HG02870 (cell line): ENCODE measurements around the gene PDE4D.
"Not testable (repeated sequence)": the region's sequence is repeated elsewhere in the genome, so short reads cannot be mapped to it uniquely, and the experiment has no call there.

Source experiments
- ATAC-seq: cut with Tn5 transposase; IDR thresholded peaks from one replicate; pipeline ENCODE4 v1.9.1; 2021; ENCODE audit warnings: mild to moderate bottlenecking, moderate library complexity; ENCODE audit not compliant: unreplicated experiment

Gene PDE4D

GRCh38 chr5:59587489-59588337, 305.8 kb downstream of the PDE4D start:
- no peak for ATAC-seq

- no peak for ATAC-seq
These were observed 306.7 kb downstream of the PDE4D start for GRCh38 chr5:59586841-59587240.

GRCh38 chr5:59584858-59585846, 308.4 kb downstream of the PDE4D start:
- ATAC-seq = no peak

- ATAC-seq = no peak
These were observed 309.5 kb downstream of the PDE4D start for GRCh38 chr5:59583810-59584562.

GRCh38 chr5:59583151-59583809, 310.2 kb downstream of the PDE4D start:
- no peak for ATAC-seq

GRCh38 chr5:59582746-59583145, 310.8 kb downstream of the PDE4D start:
- ATAC-seq = no peak

- no peak for ATAC-seq
These were observed 313.7 kb downstream of the PDE4D start for GRCh38 chr5:59579824-59580167.

- no peak for ATAC-seq
These were observed 314.3 kb downstream of the PDE4D start for GRCh38 chr5:59579101-59579823.

GRCh38 chr5:59577485-59577884, 316.0 kb downstream of the PDE4D start:
- no peak for ATAC-seq

GRCh38 chr5:59575648-59576445, 317.7 kb downstream of the PDE4D start:
- ATAC-seq = no peak

- not testable (repeated sequence) for ATAC-seq
These were observed 320.0 kb downstream of the PDE4D start for GRCh38 chr5:59573509-59573908.

- ATAC-seq = no peak
These were observed 322.5 kb downstream of the PDE4D start for GRCh38 chr5:59571067-59571466.

GRCh38 chr5:59569608-59570334, 323.8 kb downstream of the PDE4D start:
- ATAC-seq = no peak

- no peak for ATAC-seq
These were observed 324.4 kb downstream of the PDE4D start for GRCh38 chr5:59569158-59569557.

- no peak for ATAC-seq
These were observed 325.4 kb downstream of the PDE4D start for GRCh38 chr5:59568161-59568560.

- ATAC-seq = no peak
These were observed 328.0 kb downstream of the PDE4D start for GRCh38 chr5:59565551-59565950.

- ATAC-seq = no peak
These were observed 328.6 kb downstream of the PDE4D start for GRCh38 chr5:59564895-59565294.

GRCh38 chr5:59562756-59563389, 330.7 kb downstream of the PDE4D start:
- peak; percentile 96 for ATAC-seq
